MCF 10A (cell line): Measurements from ENCODE around the gene USP35. TPM values are rescaled to one million over a fixed set of nuclear protein-coding genes. Genes with fewer than 3 reads are reported as not detected.

ENCODE experiments used
- BruUV-seq: library from RNA; stranded (reverse); fragments of 400-500 nt; replicated peaks from 2 replicates; lab custom pipeline; 2021; lab: Mats Ljungman, UMichigan
- CTCF ChIA-PET: fragments of 300-600 bp; sonication (Branson Sonifier 250); formaldehyde crosslinking; extraction: SDS; loops from one replicate; lab custom pipeline; 2021; ENCODE audit warnings: antibody characterized with exemption, inconsistent platforms; lab: Yijun Ruan, JAX
- POLR2A ChIA-PET: fragments of 300-600, 350-650 bp; sonication (Branson Sonifier 250); formaldehyde crosslinking; extraction: SDS; loops from one replicate; lab custom pipeline; 2020; ENCODE audit warnings: antibody characterized with exemption, inconsistent platforms; lab: Yijun Ruan, JAX
- DNase-seq: peaks from one replicate; pipeline ENCODE4 v3.0.0-alpha.2; 2018; ENCODE audit not compliant: unreplicated experiment
- H3K27ac Mint-ChIP-seq: one replicate; pipeline ENCODE4 v1.8.0; 2022; ENCODE audit warnings: mild to moderate bottlenecking, low read depth, mixed read lengths; ENCODE audit not compliant: unreplicated experiment
- H3K27me3 Mint-ChIP-seq: one replicate; pipeline ENCODE4 v1.8.0; 2022; ENCODE audit warnings: mixed read lengths; ENCODE audit not compliant: insufficient read depth, unreplicated experiment
- H3K36me3 Mint-ChIP-seq: one replicate; pipeline ENCODE4 v1.8.0; 2022; ENCODE audit warnings: mild to moderate bottlenecking, moderate library complexity, mixed read lengths; ENCODE audit not compliant: insufficient read depth, unreplicated experiment
- H3K4me1 Mint-ChIP-seq: one replicate; pipeline ENCODE4 v1.8.0; 2022; ENCODE audit warnings: mixed read lengths; ENCODE audit not compliant: insufficient read depth, unreplicated experiment
- H3K4me3 Mint-ChIP-seq: one replicate; pipeline ENCODE4 v1.8.0; 2022; ENCODE audit warnings: mild to moderate bottlenecking, moderate library complexity, mixed read lengths; ENCODE audit not compliant: unreplicated experiment
- H3K9me3 Mint-ChIP-seq: one replicate; pipeline ENCODE4 v1.8.0; 2022; ENCODE audit warnings: mixed read lengths; ENCODE audit not compliant: unreplicated experiment
- CTCF ChIP-seq: fragments of 200-600 bp; IDR thresholded peaks from one replicate; pipeline ENCODE4 v1.8.0; 2022; ENCODE audit warnings: antibody characterized with exemption, mild to moderate bottlenecking; ENCODE audit not compliant: unreplicated experiment
- intact Hi-C: fragments of 100-400 bp; cut with micrococcal nuclease; formaldehyde crosslinking; loops from 2 replicates; pipeline ENCODE4 v1.14.1; 2022
- total RNA-seq: library from RNA; stranded (reverse); gene quantifications from 2 replicates; pipeline ENCODE4 v1.2.3, GENCODE V29; 2022

USP35 gene
- total RNA-seq, 1 experiment from 2014 or later, result 6.7 TPM

GRCh38 chr11:78163828-78164227 lies 24.9 kb upstream of the USP35 start:
- H3K4me1 Mint-ChIP-seq, result no peaks in the 10 kb centered on the region
- H3K36me3 Mint-ChIP-seq, result no peaks in the 10 kb centered on the region
- no peaks in the 10 kb centered on the region for H3K9me3 Mint-ChIP-seq
- ChIA-PET POLR2A (no interaction called here), CTCF (no interaction called here)
- no peak overlapping the region for H3K4me3 Mint-ChIP-seq
- intact Hi-C loops, result no loop called here
- H3K27ac Mint-ChIP-seq, result no peak overlapping the region
- no peak for TF ChIP-seq CTCF
- no peaks in the 10 kb centered on the region for H3K27me3 Mint-ChIP-seq
- BruUV-seq, result no TSS peak
- DNase-seq, result no peak

- no TSS peak for BruUV-seq
- TF ChIP-seq CTCF, result no peak
- Mint-ChIP-seq H3K4me1 (no peaks in the 10 kb centered on the region), H3K9me3 (no peaks in the 10 kb centered on the region), H3K36me3 (no peaks in the 10 kb centered on the region), H3K27me3 (no peaks in the 10 kb centered on the region), H3K4me3 (no peak overlapping the region), H3K27ac (no peak overlapping the region)
- intact Hi-C loops, result no loop called here
- ChIA-PET CTCF (no interaction called here), POLR2A (no interaction called here)
- DNase-seq, result no peak
Observed at GRCh38 chr11:78164471-78164870, 24.2 kb upstream of the USP35 start.

- no peak for DNase-seq
- Mint-ChIP-seq H3K36me3 (peaks cover 6% of the 10 kb centered on the region), H3K9me3 (no peaks in the 10 kb centered on the region), H3K27me3 (no peaks in the 10 kb centered on the region), H3K4me3 (no peak overlapping the region), H3K4me1 (no peaks in the 10 kb centered on the region), H3K27ac (no peak overlapping the region)
- no peak for TF ChIP-seq CTCF
- intact Hi-C loops, result no loop called here
- ChIA-PET CTCF (interaction anchor here (0.7 kb wide), 1 partner anchor 8 kb away, joined by 3 read pairs; no protein-coding TSS in a partner anchor), POLR2A (no interaction called here)
- no TSS peak for BruUV-seq
Observed at GRCh38 chr11:78166855-78167469, 21.8 kb upstream of the USP35 start.

- BruUV-seq, result no TSS peak
- POLR2A ChIA-PET, result no interaction called here
- no peaks in the 10 kb centered on the region for H3K9me3 Mint-ChIP-seq
- no peaks in the 10 kb centered on the region for H3K27me3 Mint-ChIP-seq
- H3K36me3 Mint-ChIP-seq, result peaks cover 20% of the 10 kb centered on the region
- intact Hi-C loops, result no loop called here
- CTCF ChIA-PET, result interaction anchor here (0.6 kb wide), 3 partner anchors 15 to 462 kb away, joined by 3 to 5 read pairs (median 4); no protein-coding TSS in a partner anchor
- no peak for TF ChIP-seq CTCF
- H3K27ac Mint-ChIP-seq, result no peak overlapping the region
- no peak overlapping the region for H3K4me3 Mint-ChIP-seq
- DNase-seq, result peak; percentile 31
- no peaks in the 10 kb centered on the region for H3K4me1 Mint-ChIP-seq
Observed at GRCh38 chr11:78168539-78169477, 19.9 kb upstream of the USP35 start.
